ENCODE data around the gene CACNA1G. TPM values are rescaled to one million over a fixed set of nuclear protein-coding genes. Genes with fewer than 3 reads are reported as not detected.

The CACNA1G gene
- total RNA-seq, 1 donor from 2014 or later, result 0.19 TPM

DNA sequence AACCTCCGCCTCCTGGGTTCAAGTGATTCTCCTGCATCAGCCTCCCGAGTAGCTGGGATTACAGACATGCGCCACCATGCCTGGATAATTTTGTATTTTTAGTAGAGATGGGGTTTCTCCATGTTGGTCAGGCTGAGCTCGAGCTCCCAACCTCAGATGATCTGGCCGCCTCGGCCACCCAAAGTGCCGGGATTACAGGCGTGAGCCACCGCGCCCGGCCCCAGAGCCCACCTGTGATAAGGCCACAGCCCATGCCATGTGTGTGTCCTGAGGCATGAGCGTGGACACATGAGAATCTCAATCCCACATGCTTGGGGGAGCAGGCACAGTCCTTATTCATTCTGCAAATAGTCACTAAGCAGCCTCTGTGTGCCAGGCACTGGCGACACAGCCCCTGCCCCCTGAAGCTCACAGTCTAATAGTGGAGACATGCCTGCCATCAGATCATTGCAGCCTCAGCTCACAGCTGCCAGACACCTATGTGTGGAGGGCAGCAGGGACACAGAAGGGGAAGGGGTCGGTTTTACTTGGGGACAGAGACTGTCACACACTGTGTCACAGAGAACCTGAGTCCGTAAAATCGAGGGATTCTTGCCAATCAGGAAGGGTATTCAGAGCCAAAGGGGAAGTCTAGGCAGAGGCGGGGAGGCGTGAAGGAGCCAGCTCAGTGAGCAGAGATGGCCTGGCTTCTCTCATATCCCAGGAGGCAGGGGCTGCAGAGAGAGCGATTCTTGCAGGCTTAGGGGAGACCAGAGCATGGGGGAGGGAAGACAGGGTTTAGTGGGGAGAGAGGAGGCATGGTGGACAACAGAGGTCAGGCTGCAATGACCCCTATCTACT lies 64.7 kb downstream of the CACNA1G start:
- H3K4me1 Mint-ChIP-seq (ENCODE audit: low read depth), result peaks cover 18% of the 10 kb centered on the region

DNA sequence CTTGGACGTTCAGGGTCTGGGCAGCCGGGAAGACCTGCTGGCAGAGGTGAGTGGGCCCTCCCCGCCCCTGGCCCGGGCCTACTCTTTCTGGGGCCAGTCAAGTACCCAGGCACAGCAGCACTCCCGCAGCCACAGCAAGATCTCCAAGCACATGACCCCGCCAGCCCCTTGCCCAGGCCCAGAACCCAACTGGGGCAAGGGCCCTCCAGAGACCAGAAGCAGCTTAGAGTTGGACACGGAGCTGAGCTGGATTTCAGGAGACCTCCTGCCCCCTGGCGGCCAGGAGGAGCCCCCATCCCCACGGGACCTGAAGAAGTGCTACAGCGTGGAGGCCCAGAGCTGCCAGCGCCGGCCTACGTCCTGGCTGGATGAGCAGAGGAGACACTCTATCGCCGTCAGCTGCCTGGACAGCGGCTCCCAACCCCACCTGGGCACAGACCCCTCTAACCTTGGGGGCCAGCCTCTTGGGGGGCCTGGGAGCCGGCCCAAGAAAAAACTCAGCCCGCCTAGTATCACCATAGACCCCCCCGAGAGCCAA lies 65.6 kb downstream of the CACNA1G start:
- H3K27me3 Mint-ChIP-seq, result peaks cover 9% of the 10 kb centered on the region
- H3K9me3 Mint-ChIP-seq (ENCODE audit: low read depth), result no peaks in the 10 kb centered on the region
- no peaks in the 10 kb centered on the region for H3K36me3 Mint-ChIP-seq (ENCODE audit: insufficient read depth)
- TF ChIP-seq, protein P1, sequence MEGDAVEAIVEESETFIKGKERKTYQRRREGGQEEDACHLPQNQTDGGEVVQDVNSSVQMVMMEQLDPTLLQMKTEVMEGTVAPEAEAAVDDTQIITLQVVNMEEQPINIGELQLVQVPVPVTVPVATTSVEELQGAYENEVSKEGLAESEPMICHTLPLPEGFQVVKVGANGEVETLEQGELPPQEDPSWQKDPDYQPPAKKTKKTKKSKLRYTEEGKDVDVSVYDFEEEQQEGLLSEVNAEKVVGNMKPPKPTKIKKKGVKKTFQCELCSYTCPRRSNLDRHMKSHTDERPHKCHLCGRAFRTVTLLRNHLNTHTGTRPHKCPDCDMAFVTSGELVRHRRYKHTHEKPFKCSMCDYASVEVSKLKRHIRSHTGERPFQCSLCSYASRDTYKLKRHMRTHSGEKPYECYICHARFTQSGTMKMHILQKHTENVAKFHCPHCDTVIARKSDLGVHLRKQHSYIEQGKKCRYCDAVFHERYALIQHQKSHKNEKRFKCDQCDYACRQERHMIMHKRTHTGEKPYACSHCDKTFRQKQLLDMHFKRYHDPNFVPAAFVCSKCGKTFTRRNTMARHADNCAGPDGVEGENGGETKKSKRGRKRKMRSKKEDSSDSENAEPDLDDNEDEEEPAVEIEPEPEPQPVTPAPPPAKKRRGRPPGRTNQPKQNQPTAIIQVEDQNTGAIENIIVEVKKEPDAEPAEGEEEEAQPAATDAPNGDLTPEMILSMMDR (IDR thresholded peaks at IDR 0.05; ENCODE audit: unreplicated experiment), result peak; percentile 88
- H3K4me3 Mint-ChIP-seq (ENCODE audit: low read depth), result no peak overlapping the region
- peaks cover 18% of the 10 kb centered on the region for H3K4me1 Mint-ChIP-seq (ENCODE audit: low read depth)
- peak; percentile 68 for DNase-seq (ENCODE audit: low spot score, unreplicated experiment)
- no peak overlapping the region for H3K27ac Mint-ChIP-seq

More for the DNA sequence above, 64.7 kb downstream of the CACNA1G start:
- H3K27me3 Mint-ChIP-seq, result peaks cover 16% of the 10 kb centered on the region
- H3K4me3 Mint-ChIP-seq (ENCODE audit: low read depth), result no peak overlapping the region
- H3K27ac Mint-ChIP-seq, result peak overlapping the region; percentile 65
- no peaks in the 10 kb centered on the region for H3K9me3 Mint-ChIP-seq (ENCODE audit: low read depth)
- H3K36me3 Mint-ChIP-seq (ENCODE audit: insufficient read depth), result no peaks in the 10 kb centered on the region
- TF ChIP-seq, protein P1 (IDR thresholded peaks at IDR 0.05; ENCODE audit: unreplicated experiment), result no peak
- no peak for DNase-seq (ENCODE audit: low spot score, unreplicated experiment)

DNA sequence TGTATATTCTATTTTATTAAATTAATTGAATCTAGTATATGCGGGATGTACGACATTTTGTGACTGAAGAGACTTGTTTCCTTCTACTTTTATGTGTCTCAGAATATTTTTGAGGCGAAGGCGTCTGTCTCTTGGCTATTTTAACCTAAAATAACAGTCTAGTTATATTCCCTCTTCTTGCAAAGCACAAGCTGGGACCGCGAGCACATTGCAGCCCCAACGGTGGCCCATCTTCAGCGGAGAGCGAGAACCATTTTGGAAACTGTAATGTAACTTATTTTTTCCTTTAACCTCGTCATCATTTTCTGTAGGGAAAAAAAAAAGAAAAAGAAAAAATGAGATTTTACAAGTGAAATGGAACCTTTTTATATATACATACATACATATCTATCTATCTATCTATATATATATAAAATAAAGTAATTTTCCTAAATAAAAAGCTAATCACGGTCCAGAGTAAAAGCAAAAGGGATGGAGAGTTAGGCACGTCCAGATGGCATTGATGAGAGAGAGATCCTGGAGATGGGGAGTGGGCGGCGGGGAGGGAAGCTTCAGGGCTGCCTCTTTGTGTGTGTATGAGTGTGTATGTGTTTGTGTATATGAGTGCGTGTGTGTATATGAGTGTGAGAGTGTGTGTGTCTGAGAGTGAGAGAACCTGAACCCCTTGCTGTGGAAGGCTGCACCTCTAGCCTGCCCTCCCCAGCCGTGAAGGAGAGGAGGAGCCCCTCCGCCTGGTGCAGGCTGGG lies 66.7 kb downstream of the CACNA1G start:
- no peak overlapping the region for H3K4me3 Mint-ChIP-seq (ENCODE audit: low read depth)
- DNase-seq (ENCODE audit: low spot score, unreplicated experiment), result no peak
- H3K36me3 Mint-ChIP-seq (ENCODE audit: insufficient read depth), result no peaks in the 10 kb centered on the region
- H3K9me3 Mint-ChIP-seq (ENCODE audit: low read depth), result no peaks in the 10 kb centered on the region
- no peak overlapping the region for H3K27ac Mint-ChIP-seq
- H3K27me3 Mint-ChIP-seq, result peaks cover 9% of the 10 kb centered on the region
- TF ChIP-seq, protein P1 (IDR thresholded peaks at IDR 0.05; ENCODE audit: unreplicated experiment), result no peak
- H3K4me1 Mint-ChIP-seq (ENCODE audit: low read depth), result peaks cover 14% of the 10 kb centered on the region

DNA sequence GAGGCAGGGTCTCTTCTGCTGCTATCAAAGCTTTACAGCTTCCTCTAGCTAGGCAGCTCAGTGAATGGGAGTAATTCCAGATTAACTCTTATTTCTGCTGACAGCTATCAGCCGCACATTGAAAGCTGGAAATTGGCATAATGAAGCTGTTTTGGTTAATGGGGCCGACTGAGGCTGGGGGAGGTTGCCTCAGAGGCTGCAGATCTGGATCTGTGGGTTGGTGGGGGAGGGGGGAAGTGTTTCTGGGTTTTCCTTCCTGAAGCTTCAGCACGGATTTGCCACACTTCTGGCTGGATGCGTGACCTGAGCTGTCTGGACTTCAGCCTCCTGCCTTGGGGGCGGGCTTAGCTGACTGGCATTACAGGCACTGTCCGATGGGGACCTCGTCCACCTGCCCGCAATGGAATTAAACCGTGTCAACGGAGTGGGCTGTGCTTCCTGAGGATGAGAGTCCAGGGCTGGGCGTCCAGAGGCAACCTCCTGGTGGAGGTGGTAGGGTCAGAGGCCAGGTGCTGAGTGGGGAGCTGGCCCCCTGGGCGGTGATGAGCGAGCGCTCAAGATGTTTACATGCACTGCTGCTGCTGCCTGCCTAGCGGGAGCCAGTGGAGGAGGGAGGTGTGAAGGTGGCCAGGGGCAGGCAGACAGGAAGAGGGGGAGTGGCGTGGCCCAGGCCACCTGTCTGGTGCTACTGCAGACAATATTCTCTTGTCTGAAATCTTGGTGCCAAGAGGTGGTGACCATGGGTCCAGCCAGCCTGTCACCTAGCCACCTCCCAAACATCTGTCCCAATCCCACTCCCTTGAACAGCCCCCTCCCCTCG lies 67.5 kb downstream of the CACNA1G start:
- Mint-ChIP-seq H3K9me3 (ENCODE audit: low read depth) (no peaks in the 10 kb centered on the region), H3K27ac (no peak overlapping the region), H3K4me3 (ENCODE audit: low read depth) (peak overlapping the region; percentile 55), H3K36me3 (ENCODE audit: insufficient read depth) (no peaks in the 10 kb centered on the region), H3K27me3 (peaks cover 16% of the 10 kb centered on the region), H3K4me1 (ENCODE audit: low read depth) (peaks cover 14% of the 10 kb centered on the region)
- TF ChIP-seq, protein P1 (IDR thresholded peaks at IDR 0.05; ENCODE audit: unreplicated experiment), result no peak
- no peak for DNase-seq (ENCODE audit: low spot score, unreplicated experiment)

Data from progenitor cell of endocrine pancreas (in vitro differentiated cells).